H1 (cell line): ENCODE data around the gene ELOVL1. TPM values are rescaled to one million over a fixed set of nuclear protein-coding genes. Genes with fewer than 3 reads are reported as not detected.

Experiments
- CTCF ChIA-PET: fragments of 300-600 bp; sonication (Branson Sonifier 250); formaldehyde crosslinking; loops from one replicate; lab custom pipeline; 2021; ENCODE audit not compliant: partially characterized antibody; lab: Charles Lee
- POLR2A ChIA-PET: fragments of 300-600 bp; sonication (Branson Sonifier 250); formaldehyde crosslinking; loops from one replicate; lab custom pipeline; 2021; ENCODE audit warnings: inconsistent platforms; ENCODE audit not compliant: partially characterized antibody; lab: Charles Lee
- DNase-seq, 2 experiments: peaks; one replicate each; pipeline versions ENCODE4 v3.0.0 to v3.0.0-alpha.2; 2010 to 2022; ENCODE audit warnings: low spot score in 2 of 2, low read depth in 1 of 2, mixed read lengths in 1 of 2
- FAIRE-seq: peaks from 2 replicates; lab custom pipeline; 2011; peaks lifted over from hg19 to GRCh38; lab: Jason Lieb, UNC
- H2AFZ ChIP-seq: 2 replicates; pipeline ENCODE4 v1.8.1; 2012; ENCODE audit warnings: low read length, inconsistent platforms
- H2AK5ac ChIP-seq: 2 replicates; pipeline ENCODE4 v1.6.1; 2013; ENCODE audit warnings: low read depth, low read length
- H2BK120ac ChIP-seq: replicated peaks from 2 replicates; pipeline ENCODE3; 2013; ENCODE audit warnings: low read depth, low read length, inconsistent platforms
- H2BK12ac ChIP-seq: 2 replicates; pipeline ENCODE4 v1.6.1; 2013; ENCODE audit warnings: low read depth, low read length
- H2BK15ac ChIP-seq: 2 replicates; pipeline ENCODE4 v1.6.1; 2013; ENCODE audit warnings: low read length
- H2BK20ac ChIP-seq: 2 replicates; pipeline ENCODE4 v1.6.1; 2013; ENCODE audit warnings: low read length
- H2BK5ac ChIP-seq: 2 replicates; pipeline ENCODE4 v1.6.1; 2013; ENCODE audit warnings: low read depth, low read length
- H3K14ac ChIP-seq: 2 replicates; pipeline ENCODE4 v1.6.1; 2013; ENCODE audit warnings: inconsistent platforms; ENCODE audit not compliant: insufficient read length
- H3K18ac ChIP-seq: 2 replicates; pipeline ENCODE4 v1.6.1; 2013; ENCODE audit warnings: low read length; ENCODE audit errors: extremely low read depth
- H3K23ac ChIP-seq: 2 replicates; pipeline ENCODE4 v1.6.1; 2013; ENCODE audit warnings: inconsistent platforms; ENCODE audit not compliant: insufficient read length
- H3K23me2 ChIP-seq: 2 replicates; pipeline ENCODE4 v1.6.1; 2013; ENCODE audit warnings: low read depth, low read length
- H3K27ac ChIP-seq: 2 replicates; pipeline ENCODE4 v1.6.1; 2011; ENCODE audit warnings: low read depth, low read length, inconsistent platforms
- H3K27me3 ChIP-seq, 4 experiments: replicated peaks in 1 of 4; 1 replicate in 1 of 4; 2 replicates in 3 of 4; pipeline versions ENCODE4 v1.6.1 to v1.8.1; 2011 to 2013; ENCODE audit warnings: low read length in 3 of 4, mild to moderate bottlenecking in 3 of 4, inconsistent platforms in 2 of 4, mixed read lengths in 2 of 4, moderate library complexity in 1 of 4; ENCODE audit not compliant: control insufficient read depth in 3 of 4, insufficient read depth in 3 of 4; ENCODE audit errors: extremely low read depth in 1 of 4
- H3K36me3 ChIP-seq, 4 experiments: 2 replicates each; pipeline versions ENCODE4 v1.6.1 to v1.8.1; 2011 to 2013; ENCODE audit warnings: mild to moderate bottlenecking in 4 of 4, low read length in 3 of 4, moderate library complexity in 2 of 4, control low read depth in 1 of 4, inconsistent platforms in 1 of 4; ENCODE audit not compliant: insufficient read depth in 4 of 4, control insufficient read depth in 2 of 4
- H3K4ac ChIP-seq: replicated peaks from 2 replicates; pipeline ENCODE3; 2013; ENCODE audit warnings: low read length, low read depth, mixed read lengths, inconsistent platforms; ENCODE audit not compliant: insufficient read length
- H3K4me1 ChIP-seq, 4 experiments: replicated peaks in 1 of 4; 1 replicate in 1 of 4; 2 replicates in 3 of 4; pipeline versions ENCODE4 v1.6.1 to v1.8.1; 2011 to 2013; ENCODE audit warnings: low read length in 3 of 4, inconsistent platforms in 2 of 4, mixed read lengths in 1 of 4; ENCODE audit not compliant: insufficient read depth in 4 of 4, control insufficient read depth in 3 of 4
- H3K4me2 ChIP-seq, 2 experiments: 2 replicates each; pipeline versions ENCODE4 v1.6.1 to v1.8.1; 2011 to 2013; ENCODE audit warnings: low read depth in 2 of 2, low read length in 2 of 2, control low read depth in 1 of 2, inconsistent platforms in 1 of 2, mild to moderate bottlenecking in 1 of 2; ENCODE audit not compliant: insufficient read depth in 1 of 2
- H3K4me3 ChIP-seq, 4 experiments: fragments of 200-600, 300-600 bp in 1 of 4; sonication (generic), shearing (Covaris generic), sonication (Bioruptor Twin) in 1 of 4; 2 replicates each; pipeline versions ENCODE4 v1.5.1 to v1.8.1; 2011 to 2016; ENCODE audit warnings: low read length in 4 of 4, low read depth in 3 of 4, control low read depth in 2 of 4, inconsistent platforms in 2 of 4, mild to moderate bottlenecking in 2 of 4, mixed read lengths in 1 of 4, moderate library complexity in 1 of 4; ENCODE audit not compliant: insufficient read depth in 2 of 4; ENCODE audit errors: extremely low read depth in 1 of 4
- H3K56ac ChIP-seq: replicated peaks from 2 replicates; pipeline ENCODE3; 2013; ENCODE audit warnings: low read depth, mild to moderate bottlenecking, mixed read lengths, low read length, inconsistent platforms; ENCODE audit not compliant: insufficient read length
- H3K79me1 ChIP-seq: 2 replicates; pipeline ENCODE4 v1.6.1; 2013; ENCODE audit warnings: low read depth, low read length, control low read depth
- H3K79me2 ChIP-seq, 2 experiments: 2 replicates each; pipeline versions ENCODE4 v1.6.1 to v1.8.1; 2012 to 2013; ENCODE audit warnings: low read length in 2 of 2, mild to moderate bottlenecking in 2 of 2, inconsistent platforms in 1 of 2; ENCODE audit not compliant: insufficient read depth in 2 of 2, control insufficient read depth in 1 of 2
- H3K9ac ChIP-seq, 4 experiments: replicated peaks in 1 of 4; 1 replicate in 1 of 4; 2 replicates in 3 of 4; pipeline versions ENCODE4 v1.6.1 to v1.8.1; 2011 to 2013; ENCODE audit warnings: low read depth in 3 of 4, low read length in 3 of 4, control low read depth in 2 of 4, mild to moderate bottlenecking in 2 of 4, moderate library complexity in 2 of 4, inconsistent platforms in 1 of 4; ENCODE audit errors: extremely low read depth in 1 of 4
- H3K9me3 ChIP-seq, 2 experiments: 2 replicates each; pipeline versions ENCODE4 v1.6.1 to v1.8.1; 2012 to 2013; ENCODE audit warnings: mild to moderate bottlenecking in 2 of 2, moderate library complexity in 2 of 2, control low read depth in 1 of 2, inconsistent platforms in 1 of 2, low read depth in 1 of 2, low read length in 1 of 2, mixed read lengths in 1 of 2; ENCODE audit not compliant: insufficient read depth in 2 of 2
- H4K20me1 ChIP-seq, 2 experiments: replicated peaks in 1 of 2; 2 replicates each; pipeline versions ENCODE3 to v1.8.1; 2011 to 2013; ENCODE audit warnings: inconsistent platforms in 2 of 2, low read length in 2 of 2, mild to moderate bottlenecking in 1 of 2; ENCODE audit not compliant: insufficient read depth in 2 of 2, control insufficient read depth in 1 of 2
- H4K5ac ChIP-seq: 2 replicates; pipeline ENCODE4 v1.6.1; 2013; ENCODE audit warnings: low read length, low read depth, mixed read lengths, inconsistent platforms; ENCODE audit not compliant: insufficient read length
- H4K8ac ChIP-seq: 2 replicates; pipeline ENCODE4 v1.8.0; 2013; ENCODE audit warnings: mild to moderate bottlenecking, moderate library complexity, low read length, inconsistent platforms; ENCODE audit not compliant: insufficient read depth; ENCODE audit errors: extremely low read depth
- H4K91ac ChIP-seq: replicated peaks from 2 replicates; pipeline ENCODE3; 2013; ENCODE audit warnings: low read length, mixed read lengths, inconsistent platforms; ENCODE audit not compliant: insufficient read length
- CREB1 ChIP-seq: IDR thresholded peaks from 2 replicates; pipeline ENCODE4 v1.6.1; 2012; ENCODE audit warnings: inconsistent platforms
- GTF2F1 ChIP-seq: IDR thresholded peaks from 2 replicates; pipeline ENCODE4 v1.6.1; 2012; ENCODE audit warnings: low read depth, low read length, improper control_type of control experiment, borderline replicate concordance
- KDM5A ChIP-seq: fragments of 200-600 bp; IDR thresholded peaks from 2 replicates; pipeline ENCODE4 v1.7.1; 2012; ENCODE audit warnings: mild to moderate bottlenecking, low read length, inconsistent platforms, mixed read lengths
- MAX ChIP-seq: IDR thresholded peaks from 2 replicates; pipeline ENCODE4 v1.6.1; 2012; ENCODE audit warnings: inconsistent platforms
- PHF8 ChIP-seq: fragments of 200-600 bp; sonication (generic); conservative IDR thresholded peaks from 2 replicates; pipeline ENCODE4 v1.7.1; 2012; ENCODE audit warnings: low read depth, mild to moderate bottlenecking, inconsistent platforms, low read length, moderate library complexity
- RBBP5 ChIP-seq: IDR thresholded peaks from 2 replicates; pipeline ENCODE4 v1.7.1; 2012; ENCODE audit warnings: low read depth, mild to moderate bottlenecking, inconsistent platforms, low read length, moderate library complexity, borderline replicate concordance
- RNF2 ChIP-seq: fragments of 200-900, 300-1000 bp; sonication (generic); IDR thresholded peaks from 2 replicates; pipeline ENCODE4 v1.7.1; 2016; ENCODE audit warnings: borderline replicate concordance, low read depth, mild to moderate bottlenecking, antibody characterized with exemption, low read length; ENCODE audit not compliant: poor library complexity, severe bottlenecking; ENCODE audit errors: missing control alignments
- SIN3A ChIP-seq, 2 experiments: IDR thresholded peaks in 1 of 2; conservative IDR thresholded peaks in 1 of 2; 2 replicates each; pipeline ENCODE4 v1.6.1; 2011 to 2012; ENCODE audit warnings: low read length in 2 of 2, improper control_type of control experiment in 1 of 2, low read depth in 1 of 2, mild to moderate bottlenecking in 1 of 2
- TAF7 ChIP-seq: optimal IDR thresholded peaks from 2 replicates; pipeline ENCODE3; 2011; ENCODE audit warnings: low read depth, mild to moderate bottlenecking, inconsistent platforms, low read length, moderate library complexity, borderline replicate concordance
- YY1 ChIP-seq: IDR thresholded peaks from 2 replicates; pipeline ENCODE4 v1.6.1; 2011; ENCODE audit warnings: low read depth, mild to moderate bottlenecking, low read length
- WGBS, 2 experiments: shearing (Covaris generic) in 1 of 2; methylation state at CpG; one replicate each; pipeline versions ENCODE4 v1.1.6 to v1.1.7; 2013 to 2015; ENCODE audit warnings: low lambda C conversion rate in 2 of 2, mixed read lengths in 2 of 2, inconsistent platforms in 1 of 2, low coverage in 1 of 2, missing lambda C conversion rate in 1 of 2; ENCODE audit not compliant: insufficient replicate concordance in 2 of 2, insufficient coverage in 1 of 2, insufficient read length in 1 of 2; ENCODE audit errors: extremely low coverage in 1 of 2, missing lambda C conversion rate in 1 of 2; 5-methylcytosine and 5-hydroxymethylcytosine counted together
- polyA plus RNA-seq, 7 experiments: library from polyadenylated mRNA; depleted of rRNA in 3 of 7; stranded (reverse) in 5 of 7; unstranded in 2 of 7; fragments of >200 nt in 5 of 7; fragments of 200-250 nt in 2 of 7; gene quantifications; 1 replicate in 5 of 7; 2 replicates in 1 of 7; 4 replicates in 1 of 7; pipeline versions ENCODE4 v1.2.1 to v1.2.3, GENCODE V29; 2011 to 2013; ENCODE audit warnings: missing spikeins in 2 of 7, mixed read lengths in 2 of 7
- total RNA-seq: library from RNA; stranded (reverse); fragmentation: NEBNext Ultra II Directional; extraction: Animal tissue kit (Norgen Biotek cat#: 25700); gene quantifications from 2 replicates; pipeline ENCODE4 v1.2.1, GENCODE V29; 2021

Gene ELOVL1
- total and polyA plus RNA-seq, 2 of the 8 experiments (the other 6 are each of a cell fraction or from before 2014, with no cell fraction given): 28.5 to 68.1 TPM

- H3K27ac ChIP-seq: no peak overlapping the region
- no peak for TF ChIP-seq MAX
- TF ChIP-seq KDM5A: no peak
- no peak for TF ChIP-seq GTF2F1
- no peak for TF ChIP-seq SIN3A (conservative IDR thresholded peaks at IDR 0.05 in 1 of 2, IDR thresholded peaks at IDR 0.05 in 1 of 2; ENCODE audit: low read depth in 1 of 2, low read length in 2 of 2)
- no peak for TF ChIP-seq RBBP5
- no peak for TF ChIP-seq RNF2
- no peak for TF ChIP-seq CREB1
- no peak for TF ChIP-seq TAF7
- TF ChIP-seq YY1: no peak
- TF ChIP-seq PHF8: no peak
- no peak overlapping the region for H4K8ac ChIP-seq
- H3K4ac ChIP-seq: no peak overlapping the region
- H3K4me3 ChIP-seq: no peak overlapping the region
- no peaks in the 10 kb centered on the region for H3K79me2 ChIP-seq
- H4K20me1 ChIP-seq: no peaks in the 10 kb centered on the region
- peaks cover 7% of the 10 kb centered on the region for H3K23me2 ChIP-seq
- H4K5ac ChIP-seq: no peak overlapping the region
- no peak overlapping the region for H2AFZ ChIP-seq
- no peak overlapping the region for H3K56ac ChIP-seq
- 79% methylated on average over 2 of the region's 3 CpGs; no CpG with 5 or more reads in 1 of the 2 experiments for WGBS, 2 experiments
- H2AK5ac ChIP-seq: no peak overlapping the region
- ChIA-PET POLR2A (no interaction called here), CTCF (interaction anchor here (0.6 kb wide), 1 partner anchor 505 kb away, joined by 4 read pairs; no protein-coding TSS in a partner anchor)
- H3K4me2 ChIP-seq: no peak overlapping the region
- FAIRE-seq (no peak), DNase-seq (no peak)
- no peak overlapping the region for H3K9ac ChIP-seq
- no peak overlapping the region for H3K23ac ChIP-seq
- H4K91ac ChIP-seq: no peak overlapping the region
- H2BK120ac ChIP-seq: no peak overlapping the region
- no peak overlapping the region for H3K18ac ChIP-seq
- no peak overlapping the region for H2BK12ac ChIP-seq
- H3K79me1 ChIP-seq: no peaks in the 10 kb centered on the region
- H2BK5ac ChIP-seq: no peak overlapping the region
- no peak overlapping the region for H3K14ac ChIP-seq
- no peak overlapping the region for H2BK20ac ChIP-seq
- no peak overlapping the region for H2BK15ac ChIP-seq
- no peaks in the 10 kb centered on the region for H3K9me3 ChIP-seq
- no peaks in the 10 kb centered on the region for H3K36me3 ChIP-seq
- H3K27me3 ChIP-seq: peaks cover 0 to 5% (median 0%) of the 10 kb centered on the region in 4 experiments; a peak in 2 of 7 replicates
- peaks cover under 1 to 11% (median 5%) of the 10 kb centered on the region in 4 experiments; a peak in 5 of 7 replicates for H3K4me1 ChIP-seq
These were observed 22.7 kb downstream of the ELOVL1 start for GRCh38 chr1:43345120-43345519.
